Hepatocyte (in vitro differentiated cells): Measurements from ENCODE around the gene ADAM10.

ENCODE experiments used
- CTCF ChIP-seq: fragments of 200-600 bp; sonication (generic); IDR thresholded peaks from 2 replicates; pipeline ENCODE4 v1.5.1; 2016; ENCODE audit warnings: antibody characterized with exemption, mild to moderate bottlenecking; ENCODE audit not compliant: poor library complexity
- EZH2phosphoT487 ChIP-seq: fragments of 200-600 bp; sonication (generic); IDR thresholded peaks from one replicate; pipeline ENCODE4 v1.6.1; 2018; ENCODE audit warnings: antibody characterized with exemption, mild to moderate bottlenecking, low read depth, moderate library complexity; ENCODE audit not compliant: unreplicated experiment, severe bottlenecking

- TF ChIP-seq CTCF, result no peak
- TF ChIP-seq EZH2phosphoT487, result no peak
These were observed 151.3 kb downstream of the ADAM10 start for GRCh38 chr15:58597943-58598828.
